ENCODE measurements around the gene ZNF492.

ZNF492 gene

DNA sequence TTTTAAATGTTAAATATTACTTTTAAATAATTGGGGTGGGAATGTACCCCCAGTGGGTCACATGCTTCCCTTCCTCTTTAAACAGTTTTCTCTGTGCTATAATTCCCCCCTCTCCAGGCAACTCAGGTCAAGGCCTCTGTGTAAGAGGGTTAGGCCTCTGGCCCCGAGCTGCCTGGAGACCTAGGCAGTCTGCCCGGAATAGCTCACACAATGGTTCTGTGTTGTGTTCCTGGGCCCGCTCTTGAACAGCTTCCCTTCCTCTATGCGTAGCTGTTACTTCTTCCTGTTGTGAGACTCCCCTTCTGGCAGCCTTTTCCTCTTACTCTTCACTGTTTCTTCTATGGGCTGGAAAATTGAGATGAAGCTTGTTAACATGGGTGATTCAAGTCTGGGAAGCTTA lies 14.8 kb upstream of the ZNF492 start:
- Histone ChIP-seq H3F3A (ENCODE audit: insufficient read depth, low read length) (no peaks in the 10 kb centered on the region), H3K9me3 (replicated peaks; ENCODE audit: insufficient read depth, low read length) (no peaks in the 10 kb centered on the region), H3K27ac (ENCODE audit: low read length) (no peak overlapping the region), H3K9me2 (replicated peaks; ENCODE audit: insufficient read depth, low read length) (no peaks in the 10 kb centered on the region), H3K4me1 (ENCODE audit: low read length) (no peaks in the 10 kb centered on the region), H3K4me2 (ENCODE audit: low read depth, low read length) (no peak overlapping the region), H3K4me3 (ENCODE audit: low read length) (no peak overlapping the region), H3K79me2 (ENCODE audit: low read length) (no peaks in the 10 kb centered on the region), H3K27me3 (replicated peaks; ENCODE audit: insufficient read depth, low read length) (no peaks in the 10 kb centered on the region), H4K20me1 (ENCODE audit: insufficient read depth, low read length) (no peaks in the 10 kb centered on the region), H3K36me3 (replicated peaks; ENCODE audit: insufficient read depth, low read length) (no peaks in the 10 kb centered on the region), H3K9ac (ENCODE audit: low read length) (no peak overlapping the region), H2AFZ (ENCODE audit: low read length) (no peak overlapping the region)
- DNase-seq = no peak
- TF ChIP-seq, protein P1, sequence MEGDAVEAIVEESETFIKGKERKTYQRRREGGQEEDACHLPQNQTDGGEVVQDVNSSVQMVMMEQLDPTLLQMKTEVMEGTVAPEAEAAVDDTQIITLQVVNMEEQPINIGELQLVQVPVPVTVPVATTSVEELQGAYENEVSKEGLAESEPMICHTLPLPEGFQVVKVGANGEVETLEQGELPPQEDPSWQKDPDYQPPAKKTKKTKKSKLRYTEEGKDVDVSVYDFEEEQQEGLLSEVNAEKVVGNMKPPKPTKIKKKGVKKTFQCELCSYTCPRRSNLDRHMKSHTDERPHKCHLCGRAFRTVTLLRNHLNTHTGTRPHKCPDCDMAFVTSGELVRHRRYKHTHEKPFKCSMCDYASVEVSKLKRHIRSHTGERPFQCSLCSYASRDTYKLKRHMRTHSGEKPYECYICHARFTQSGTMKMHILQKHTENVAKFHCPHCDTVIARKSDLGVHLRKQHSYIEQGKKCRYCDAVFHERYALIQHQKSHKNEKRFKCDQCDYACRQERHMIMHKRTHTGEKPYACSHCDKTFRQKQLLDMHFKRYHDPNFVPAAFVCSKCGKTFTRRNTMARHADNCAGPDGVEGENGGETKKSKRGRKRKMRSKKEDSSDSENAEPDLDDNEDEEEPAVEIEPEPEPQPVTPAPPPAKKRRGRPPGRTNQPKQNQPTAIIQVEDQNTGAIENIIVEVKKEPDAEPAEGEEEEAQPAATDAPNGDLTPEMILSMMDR (IDR thresholded peaks at IDR 0.05; ENCODE audit: low read length) = no peak
- TF ChIP-seq EZH2phosphoT487 (IDR thresholded peaks at IDR 0.05; ENCODE audit: low read length) = no peak
- TF ChIP-seq EZH2 (optimal IDR thresholded peaks at IDR 0.05; ENCODE audit: low read depth, low read length) = no peak

DNA sequence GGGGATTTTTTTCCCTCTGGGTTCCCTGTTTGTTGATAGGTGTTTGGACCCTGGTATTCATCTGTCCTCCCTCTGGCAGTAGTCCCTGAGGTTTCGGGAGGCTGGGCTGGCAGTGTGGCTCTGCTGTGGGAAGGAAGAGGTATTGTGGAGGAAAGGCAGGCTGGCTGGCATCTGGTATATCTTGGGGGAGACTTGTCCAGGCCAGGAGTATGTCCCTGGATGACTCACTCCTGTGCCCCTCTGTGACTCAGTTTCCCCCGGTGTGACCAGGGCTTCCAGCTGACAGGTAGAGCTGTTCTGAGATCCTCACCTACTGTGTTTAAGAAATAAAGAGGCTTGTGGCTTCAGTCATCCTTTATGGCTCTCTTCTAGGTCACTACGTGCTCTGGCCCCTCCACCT lies 14.2 kb upstream of the ZNF492 start:
- DNase-seq = no peak
- no peak overlapping the region for H3K4me3 ChIP-seq (ENCODE audit: low read length)
- no peak overlapping the region for H3K4me2 ChIP-seq (ENCODE audit: low read depth, low read length)
- H3K4me1 ChIP-seq (ENCODE audit: low read length) = no peaks in the 10 kb centered on the region
- H3K79me2 ChIP-seq (ENCODE audit: low read length) = no peaks in the 10 kb centered on the region
- H4K20me1 ChIP-seq (ENCODE audit: insufficient read depth, low read length) = no peaks in the 10 kb centered on the region
- no peak overlapping the region for H3K27ac ChIP-seq (ENCODE audit: low read length)
- TF ChIP-seq EZH2 (optimal IDR thresholded peaks at IDR 0.05; ENCODE audit: low read depth, low read length) (no peak), EZH2phosphoT487 (IDR thresholded peaks at IDR 0.05; ENCODE audit: low read length) (no peak)
- TF ChIP-seq, protein P1 (IDR thresholded peaks at IDR 0.05; ENCODE audit: low read length) = no peak
- no peak overlapping the region for H3K9ac ChIP-seq (ENCODE audit: low read length)
- H3K9me2 ChIP-seq (replicated peaks; ENCODE audit: insufficient read depth, low read length) = no peaks in the 10 kb centered on the region
- no peaks in the 10 kb centered on the region for H3K9me3 ChIP-seq (replicated peaks; ENCODE audit: insufficient read depth, low read length)
- no peaks in the 10 kb centered on the region for H3F3A ChIP-seq (ENCODE audit: insufficient read depth, low read length)
- H3K36me3 ChIP-seq (replicated peaks; ENCODE audit: insufficient read depth, low read length) = no peaks in the 10 kb centered on the region
- no peaks in the 10 kb centered on the region for H3K27me3 ChIP-seq (replicated peaks; ENCODE audit: insufficient read depth, low read length)
- no peak overlapping the region for H2AFZ ChIP-seq (ENCODE audit: low read length)

DNA sequence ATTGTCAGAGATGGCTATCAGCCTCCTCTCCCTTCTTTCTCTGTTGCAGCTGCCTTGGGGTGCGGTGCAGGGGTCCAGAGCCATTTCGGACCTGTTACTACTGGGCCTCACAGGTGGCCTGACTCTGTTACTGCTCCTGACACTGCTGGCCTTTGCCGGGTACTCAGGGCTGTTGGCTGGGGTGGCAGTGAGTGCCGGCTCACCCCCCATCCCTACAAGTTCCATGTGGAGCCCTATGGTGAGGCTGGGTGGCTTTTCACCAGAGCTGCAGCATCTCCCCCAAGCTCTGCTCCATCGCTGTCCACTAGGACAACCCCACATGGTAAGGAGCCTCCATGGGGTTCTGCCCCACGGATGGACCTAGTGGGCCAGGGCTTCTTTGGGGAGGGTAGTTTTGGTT lies 13.7 kb upstream of the ZNF492 start:
- no peak overlapping the region for H2AFZ ChIP-seq (ENCODE audit: low read length)
- no peaks in the 10 kb centered on the region for H3F3A ChIP-seq (ENCODE audit: insufficient read depth, low read length)
- no peaks in the 10 kb centered on the region for H3K27me3 ChIP-seq (replicated peaks; ENCODE audit: insufficient read depth, low read length)
- no peaks in the 10 kb centered on the region for H4K20me1 ChIP-seq (ENCODE audit: insufficient read depth, low read length)
- no peak overlapping the region for H3K9ac ChIP-seq (ENCODE audit: low read length)
- no peaks in the 10 kb centered on the region for H3K9me2 ChIP-seq (replicated peaks; ENCODE audit: insufficient read depth, low read length)
- H3K9me3 ChIP-seq (replicated peaks; ENCODE audit: insufficient read depth, low read length) = no peaks in the 10 kb centered on the region
- no peak overlapping the region for H3K4me3 ChIP-seq (ENCODE audit: low read length)
- no peak overlapping the region for H3K27ac ChIP-seq (ENCODE audit: low read length)
- no peak for DNase-seq
- no peak overlapping the region for H3K4me2 ChIP-seq (ENCODE audit: low read depth, low read length)
- TF ChIP-seq, protein P1 (IDR thresholded peaks at IDR 0.05; ENCODE audit: low read length) = no peak
- TF ChIP-seq EZH2phosphoT487 (IDR thresholded peaks at IDR 0.05; ENCODE audit: low read length) (no peak), EZH2 (optimal IDR thresholded peaks at IDR 0.05; ENCODE audit: low read depth, low read length) (no peak)
- no peaks in the 10 kb centered on the region for H3K79me2 ChIP-seq (ENCODE audit: low read length)
- H3K4me1 ChIP-seq (ENCODE audit: low read length) = no peaks in the 10 kb centered on the region
- H3K36me3 ChIP-seq (replicated peaks; ENCODE audit: insufficient read depth, low read length) = no peaks in the 10 kb centered on the region
